NCI-H2196 (cell line): Measurements from ENCODE around the gene EDNRA.

ENCODE experiments used
- DNase-seq: peaks from one replicate; lab custom pipeline; 2025; ENCODE audit not compliant: unreplicated experiment; lab: John Stamatoyannopoulos, UW

EDNRA gene

GRCh38 chr4:147539959-147540358, 59.1 kb downstream of the EDNRA start:
- DNase-seq: no peak

- no peak for DNase-seq
Measured at GRCh38 chr4:147542229-147542990, 61.5 kb downstream of the EDNRA start.

GRCh38 chr4:147543034-147543433, 62.1 kb downstream of the EDNRA start:
- DNase-seq: no peak

- DNase-seq: no peak
Measured at GRCh38 chr4:147546349-147546748, 65.5 kb downstream of the EDNRA start.

- no peak for DNase-seq
Measured at GRCh38 chr4:147547314-147548056, 66.6 kb downstream of the EDNRA start.

GRCh38 chr4:147548256-147548655, 67.4 kb downstream of the EDNRA start:
- no peak for DNase-seq

GRCh38 chr4:147550626-147551246, 69.8 kb downstream of the EDNRA start:
- DNase-seq: no peak

- DNase-seq: no peak
Measured at GRCh38 chr4:147560625-147561024, 79.7 kb downstream of the EDNRA start.

- DNase-seq: no peak
Measured at GRCh38 chr4:147566762-147567161, 85.9 kb downstream of the EDNRA start.

- DNase-seq: no peak
Measured at GRCh38 chr4:147567276-147567675, 86.4 kb downstream of the EDNRA start.

GRCh38 chr4:147570616-147571015, 89.7 kb downstream of the EDNRA start:
- DNase-seq: no peak

- no peak for DNase-seq
Measured at GRCh38 chr4:147571036-147571770, 90.3 kb downstream of the EDNRA start.

- DNase-seq: no peak
Measured at GRCh38 chr4:147576084-147576483, 95.2 kb downstream of the EDNRA start.

GRCh38 chr4:147578051-147578476, 97.2 kb downstream of the EDNRA start:
- DNase-seq: peak; percentile 9

GRCh38 chr4:147578593-147578992, 97.7 kb downstream of the EDNRA start:
- no peak for DNase-seq

GRCh38 chr4:147580396-147580795, 99.5 kb downstream of the EDNRA start:
- DNase-seq: no peak

- no peak for DNase-seq
Measured at GRCh38 chr4:147581606-147582350, 100.9 kb downstream of the EDNRA start.

- no peak for DNase-seq
Measured at GRCh38 chr4:147582386-147583060, 101.6 kb downstream of the EDNRA start.

- no peak for DNase-seq
Measured at GRCh38 chr4:147583876-147584275, 103.0 kb downstream of the EDNRA start.

- no peak for DNase-seq
Measured at GRCh38 chr4:147586032-147586431, 105.1 kb downstream of the EDNRA start.
